Lung (tissue), 12 donors: ENCODE measurements around the gene TMC1. TPM values are rescaled to one million over a fixed set of nuclear protein-coding genes. Genes with fewer than 3 reads are reported as not detected.

Experiments
- ATAC-seq: fragments of 200-7000 bp; cut with Tn5 transposase; one replicate; pipeline ENCODE4 v1.9.1; 2020; ENCODE audit warnings: moderate number of reproducible peaks; ENCODE audit not compliant: insufficient read depth, low FRiP score
- DNase-seq, 3 donors: peaks; one replicate each; pipeline ENCODE4 v3.0.0-alpha.2; 2013 to 2017
- H3K27ac ChIP-seq, 2 donors: one replicate each; pipeline ENCODE4 v1.5.1; 2013; ENCODE audit warnings: mild to moderate bottlenecking in 2 of 2, moderate library complexity in 2 of 2, control low read depth in 1 of 2, inconsistent platforms in 1 of 2, low read depth in 1 of 2, low read length in 1 of 2
- H3K27me3 ChIP-seq, 3 donors: one replicate each; pipeline ENCODE4 v1.5.1; 2013; ENCODE audit warnings: low read length in 2 of 3; ENCODE audit not compliant: control insufficient read depth in 3 of 3, insufficient read depth in 3 of 3
- H3K36me3 ChIP-seq, 4 donors: one replicate each; pipeline ENCODE4 v1.5.1; 2013; ENCODE audit warnings: low read length in 4 of 4, mild to moderate bottlenecking in 1 of 4, moderate library complexity in 1 of 4; ENCODE audit not compliant: control insufficient read depth in 4 of 4, insufficient read depth in 4 of 4
- H3K4me1 ChIP-seq, 5 donors: one replicate each; pipeline ENCODE4 v1.5.1; 2013; ENCODE audit warnings: low read length in 5 of 5, mild to moderate bottlenecking in 2 of 5, moderate library complexity in 1 of 5; ENCODE audit not compliant: control insufficient read depth in 5 of 5, insufficient read depth in 5 of 5
- H3K4me3 ChIP-seq: one replicate; pipeline ENCODE4 v1.5.1; 2013; ENCODE audit warnings: mild to moderate bottlenecking, control low read depth, moderate library complexity
- H3K9ac ChIP-seq, 2 donors: one replicate each; pipeline ENCODE4 v1.5.1; 2013; ENCODE audit warnings: low read length in 2 of 2, control low read depth in 1 of 2; ENCODE audit not compliant: insufficient read depth in 1 of 2
- H3K9me3 ChIP-seq, 4 donors: one replicate each; pipeline ENCODE4 v1.5.1; 2013; ENCODE audit warnings: low read length in 3 of 4, mild to moderate bottlenecking in 1 of 4, moderate library complexity in 1 of 4; ENCODE audit not compliant: control insufficient read depth in 4 of 4, insufficient read depth in 3 of 4
- WGBS, 2 donors: extraction: QIAGEN DNeasy Blood & Tissue Kit; methylation state at CpG; one replicate each; pipeline ENCODE4 v1.1.7; 2013; 5-methylcytosine and 5-hydroxymethylcytosine counted together
- polyA plus RNA-seq, 2 donors: library from polyadenylated mRNA; stranded (reverse); fragments of 200-250 nt; gene quantifications; one replicate each; pipeline ENCODE4 v1.2.1, GENCODE V29; 2013
- total RNA-seq, 2 donors: library from RNA; depleted of rRNA in 1 of 2; stranded (reverse); fragments of >200 nt in 1 of 2; gene quantifications; one replicate each; pipeline ENCODE4 v1.2.1, GENCODE V29; 2014 to 2021
- TF ChIP-seq, protein P1 (sequence below): IDR thresholded peaks from 2 replicates; pipeline ENCODE4 v1.5.1; 2012; ENCODE audit warnings: mild to moderate bottlenecking; ENCODE audit errors: control extremely low read depth, extremely low read depth
- donor health status: control.
- donor health status: control.
- donor health status: Bipolar disorder and iron deficiency.
- donor health status: healthy.
- donor health status: DM: yes; HTN: yes; CAD: no.

Gene TMC1
- total and polyA plus RNA-seq, 4 donors = 0.10 to 0.82 (median 0.21) TPM; not detected in 1

DNA sequence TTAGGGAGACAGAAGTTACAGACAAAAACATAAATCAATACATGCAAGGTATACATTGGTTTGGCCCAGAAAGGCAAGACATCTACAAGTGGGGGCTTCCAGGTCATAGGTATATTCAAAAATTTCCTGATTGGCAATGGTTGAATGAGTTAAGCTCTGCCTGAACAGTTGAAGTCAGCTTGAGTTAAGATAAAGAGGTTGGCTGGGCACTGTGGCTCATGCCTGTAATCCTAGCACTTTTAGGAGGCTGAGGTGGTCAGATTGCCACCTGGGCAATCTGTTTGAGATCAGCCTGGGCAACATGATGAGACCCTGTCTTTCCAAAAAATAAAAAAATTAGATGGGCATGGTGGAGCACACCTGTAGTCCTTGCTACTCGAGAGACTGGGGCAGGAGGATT, 16.3 kb downstream of the TMC1 start:
- H3K9ac ChIP-seq = no peak overlapping the region
- no peaks in the 10 kb centered on the region for H3K36me3 ChIP-seq
- no peak for DNase-seq
- H3K4me1 ChIP-seq = no peaks in the 10 kb centered on the region
- H3K27me3 ChIP-seq = no peaks in the 10 kb centered on the region
- H3K4me3 ChIP-seq = no peak overlapping the region
- no peak overlapping the region for H3K27ac ChIP-seq
- peaks cover 0 to 2% (median 0%) of the 10 kb centered on the region in 4 donors for H3K9me3 ChIP-seq
- ATAC-seq = no peak
- 85 to 92% methylated on average over 1 of the region's 1 CpG for WGBS, 2 donors
- TF ChIP-seq, protein P1, sequence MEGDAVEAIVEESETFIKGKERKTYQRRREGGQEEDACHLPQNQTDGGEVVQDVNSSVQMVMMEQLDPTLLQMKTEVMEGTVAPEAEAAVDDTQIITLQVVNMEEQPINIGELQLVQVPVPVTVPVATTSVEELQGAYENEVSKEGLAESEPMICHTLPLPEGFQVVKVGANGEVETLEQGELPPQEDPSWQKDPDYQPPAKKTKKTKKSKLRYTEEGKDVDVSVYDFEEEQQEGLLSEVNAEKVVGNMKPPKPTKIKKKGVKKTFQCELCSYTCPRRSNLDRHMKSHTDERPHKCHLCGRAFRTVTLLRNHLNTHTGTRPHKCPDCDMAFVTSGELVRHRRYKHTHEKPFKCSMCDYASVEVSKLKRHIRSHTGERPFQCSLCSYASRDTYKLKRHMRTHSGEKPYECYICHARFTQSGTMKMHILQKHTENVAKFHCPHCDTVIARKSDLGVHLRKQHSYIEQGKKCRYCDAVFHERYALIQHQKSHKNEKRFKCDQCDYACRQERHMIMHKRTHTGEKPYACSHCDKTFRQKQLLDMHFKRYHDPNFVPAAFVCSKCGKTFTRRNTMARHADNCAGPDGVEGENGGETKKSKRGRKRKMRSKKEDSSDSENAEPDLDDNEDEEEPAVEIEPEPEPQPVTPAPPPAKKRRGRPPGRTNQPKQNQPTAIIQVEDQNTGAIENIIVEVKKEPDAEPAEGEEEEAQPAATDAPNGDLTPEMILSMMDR = no peak

DNA sequence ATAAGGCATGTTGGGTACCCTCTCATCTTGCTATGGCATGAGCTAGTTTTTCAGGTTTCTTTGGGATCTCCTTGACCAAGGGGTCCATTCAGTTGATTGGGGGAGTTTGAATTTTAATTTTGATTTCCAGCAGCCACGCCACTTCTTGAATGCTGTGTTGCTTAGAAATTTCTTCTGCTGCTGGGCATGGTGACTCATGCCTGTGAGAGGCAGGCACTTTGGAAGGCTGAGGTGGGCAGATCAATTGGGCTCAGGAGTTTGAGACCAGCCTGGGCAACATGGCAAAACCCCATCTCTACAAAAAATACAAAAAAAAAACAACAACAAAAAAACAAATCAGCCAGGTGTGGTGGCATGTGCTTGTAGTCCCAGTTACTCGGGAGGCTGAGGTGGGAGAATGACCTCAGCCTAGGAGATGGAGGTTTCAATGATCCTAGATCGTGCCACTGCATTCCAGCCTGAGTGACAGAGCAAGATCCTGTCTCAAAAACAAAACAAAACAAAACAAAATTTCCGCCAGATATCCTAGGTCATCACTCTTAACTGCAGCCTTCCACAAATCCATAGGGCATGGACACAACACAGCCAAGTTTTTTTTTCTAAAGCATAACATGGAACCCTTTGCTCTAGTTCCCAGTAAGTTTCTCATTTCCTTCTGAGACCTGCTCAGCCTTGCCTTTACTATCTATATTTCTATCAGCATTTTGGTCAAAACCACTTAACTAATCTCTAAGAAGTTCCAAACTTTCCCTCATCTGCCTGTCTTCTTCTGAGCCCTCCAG, 17.7 kb downstream of the TMC1 start:
- no peaks in the 10 kb centered on the region for H3K27me3 ChIP-seq
- H3K4me1 ChIP-seq = no peaks in the 10 kb centered on the region
- 87 to 88% methylated on average over 4 of the region's 4 CpGs for WGBS, 2 donors

DNA sequence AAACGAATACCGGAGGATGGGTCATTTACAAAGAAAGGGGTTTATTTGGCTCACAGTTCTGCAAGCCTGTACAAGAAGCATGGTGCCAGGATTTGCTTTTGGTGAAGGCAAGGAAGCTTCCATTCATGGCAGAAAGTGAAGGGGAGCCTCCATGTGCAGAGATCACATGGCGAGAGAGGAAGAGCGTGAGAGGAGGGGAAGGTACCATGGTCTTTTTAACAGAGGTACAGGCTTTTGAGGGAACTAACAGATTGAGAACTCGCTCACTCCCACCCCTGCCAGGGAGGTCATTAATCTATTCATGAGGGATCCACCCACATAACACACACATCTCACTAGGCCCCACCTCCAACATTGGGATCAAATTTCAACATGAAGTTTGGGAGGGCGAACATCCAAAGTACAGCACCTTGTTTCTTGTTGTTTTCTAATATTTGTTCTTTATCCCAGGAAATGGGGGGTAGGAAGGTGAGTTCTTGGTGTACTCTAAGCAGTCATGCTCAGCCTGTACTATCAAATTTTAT, 18.5 kb downstream of the TMC1 start:
- peak; percentile 15 for ATAC-seq
- DNase-seq = peak in 1 of 3 donors; percentile 11
- no peak overlapping the region for H3K9ac ChIP-seq
- no peaks in the 10 kb centered on the region for H3K4me1 ChIP-seq
- H3K4me3 ChIP-seq = no peak overlapping the region
- no peaks in the 10 kb centered on the region for H3K27me3 ChIP-seq
- 85 to 97% methylated on average over 6 of the region's 6 CpGs for WGBS, 2 donors
- H3K27ac ChIP-seq = peak overlapping the region in 1 of 2 donors; percentile 2
- no peaks in the 10 kb centered on the region for H3K36me3 ChIP-seq
- TF ChIP-seq, protein P1 = no peak
- peaks cover 0 to 2% (median 0%) of the 10 kb centered on the region in 4 donors for H3K9me3 ChIP-seq

More for the DNA sequence above, 17.7 kb downstream of the TMC1 start:
- Histone ChIP-seq H3K9me3 (peaks cover 0 to 2% (median 0%) of the 10 kb centered on the region in 4 donors), H3K36me3 (no peaks in the 10 kb centered on the region), H3K9ac (no peak overlapping the region), H3K27ac (no peak overlapping the region), H3K4me3 (no peak overlapping the region)
- DNase-seq (no peak), ATAC-seq (no peak)
- TF ChIP-seq, protein P1 = no peak
